ENCODE results near the gene DSC1.
"Not testable (repeated sequence)": the region's sequence is repeated elsewhere in the genome, so short reads cannot be mapped to it uniquely, and the experiment has no call there.

DSC1 gene

GRCh38 chr18:31162825-31163435 lies at the start of gene DSC1:
Gene DSC1, minus strand, starts transcription at chr18:31162856. Its CDS starts 262 bp downstream, at chr18:31162594.
- DNase-seq (ENCODE audit: low spot score): no peak

- DNase-seq (ENCODE audit: low spot score): no peak
These were observed 48.4 kb upstream of the DSC1 start for GRCh38 chr18:31211047-31211446.

- DNase-seq (ENCODE audit: low spot score): no peak
These were observed 46.4 kb upstream of the DSC1 start for GRCh38 chr18:31209041-31209440.

- DNase-seq (ENCODE audit: low spot score): no peak
These were observed 44.7 kb upstream of the DSC1 start for GRCh38 chr18:31207391-31207790.

- peak; percentile 98 for DNase-seq (ENCODE audit: low spot score)
These were observed 44.2 kb upstream of the DSC1 start for GRCh38 chr18:31206787-31207381.

GRCh38 chr18:31206071-31206470 lies 43.4 kb upstream of the DSC1 start:
- peak; percentile 36 for DNase-seq (ENCODE audit: low spot score)

GRCh38 chr18:31205273-31205672 lies 42.6 kb upstream of the DSC1 start:
- DNase-seq (ENCODE audit: low spot score): no peak

GRCh38 chr18:31204833-31205232 lies 42.2 kb upstream of the DSC1 start:
- no peak for DNase-seq (ENCODE audit: low spot score)

- DNase-seq (ENCODE audit: low spot score): no peak
These were observed 41.5 kb upstream of the DSC1 start for GRCh38 chr18:31204166-31204565.

GRCh38 chr18:31203794-31204148 lies 41.1 kb upstream of the DSC1 start:
- DNase-seq (ENCODE audit: low spot score): no peak

- no peak for DNase-seq (ENCODE audit: low spot score)
These were observed 40.6 kb upstream of the DSC1 start for GRCh38 chr18:31203096-31203793.

- peak; percentile 51 for DNase-seq (ENCODE audit: low spot score)
These were observed 36.6 kb upstream of the DSC1 start for GRCh38 chr18:31199190-31199769.

- peak; percentile 75 for DNase-seq (ENCODE audit: low spot score)
These were observed 35.0 kb upstream of the DSC1 start for GRCh38 chr18:31197676-31198075.

- DNase-seq (ENCODE audit: low spot score): no peak
These were observed 32.4 kb upstream of the DSC1 start for GRCh38 chr18:31195063-31195462.

- DNase-seq (ENCODE audit: low spot score): no peak
These were observed 29.6 kb upstream of the DSC1 start for GRCh38 chr18:31192086-31192776.

GRCh38 chr18:31190919-31191318 lies 28.3 kb upstream of the DSC1 start:
- DNase-seq (ENCODE audit: low spot score): no peak

- DNase-seq (ENCODE audit: low spot score): no peak
These were observed 27.1 kb upstream of the DSC1 start for GRCh38 chr18:31189757-31190156.

- no peak for DNase-seq (ENCODE audit: low spot score)
These were observed 22.7 kb upstream of the DSC1 start for GRCh38 chr18:31185186-31185950.

- DNase-seq (ENCODE audit: low spot score): no peak
These were observed 20.6 kb upstream of the DSC1 start for GRCh38 chr18:31183302-31183701.

- not testable (repeated sequence) for DNase-seq (ENCODE audit: low spot score)
These were observed 14.7 kb upstream of the DSC1 start for GRCh38 chr18:31177369-31177768.

GRCh38 chr18:31176531-31176930 lies 13.9 kb upstream of the DSC1 start:
- no peak for DNase-seq (ENCODE audit: low spot score)
